Dedifferentiated amniotic fluid mesenchymal stem cell (primary cell): ENCODE measurements around the gene CENPL.
"Not testable (repeated sequence)": the region's sequence is repeated elsewhere in the genome, so short reads cannot be mapped to it uniquely, and the experiment has no call there.

Source experiments
- DNase-seq: peaks from one replicate; pipeline ENCODE4 v3.0.0-alpha.2; 2016; ENCODE audit errors: extremely low spot score

Gene CENPL

GRCh38 chr1:173857363-173857917 is 32.8 kb upstream of the CENPL start:
- no peak for DNase-seq

GRCh38 chr1:173856903-173857302 is 32.2 kb upstream of the CENPL start:
- no peak for DNase-seq

- no peak for DNase-seq
Measured at GRCh38 chr1:173856014-173856413, 31.3 kb upstream of the CENPL start.

- DNase-seq: no peak
Measured at GRCh38 chr1:173853074-173853473, 28.4 kb upstream of the CENPL start.

GRCh38 chr1:173852105-173852504 is 27.4 kb upstream of the CENPL start:
- DNase-seq: no peak

GRCh38 chr1:173832748-173833147 is 8.1 kb upstream of the CENPL start:
- DNase-seq: no peak

- no peak for DNase-seq
Measured at GRCh38 chr1:173827611-173828010, 2.9 kb upstream of the CENPL start.

GRCh38 chr1:173823781-173824314 is 835 bp downstream of the CENPL start:
- DNase-seq: no peak

GRCh38 chr1:173821680-173822079 is 3.0 kb downstream of the CENPL start:
- no peak for DNase-seq

GRCh38 chr1:173818459-173818858 is 6.2 kb downstream of the CENPL start:
- no peak for DNase-seq

GRCh38 chr1:173813654-173814053 is 11.0 kb downstream of the CENPL start:
- DNase-seq: not testable (repeated sequence)

- no peak for DNase-seq
Measured at GRCh38 chr1:173802961-173803360, 21.7 kb downstream of the CENPL start.

GRCh38 chr1:173799995-173800394 is 24.7 kb downstream of the CENPL start:
- DNase-seq: not testable (repeated sequence)

GRCh38 chr1:173798078-173798477 is 26.6 kb downstream of the CENPL start:
- no peak for DNase-seq

- no peak for DNase-seq
Measured at GRCh38 chr1:173789841-173790240, 34.8 kb downstream of the CENPL start.

- DNase-seq: no peak
Measured at GRCh38 chr1:173784997-173785396, 39.7 kb downstream of the CENPL start.

GRCh38 chr1:173779936-173780335 is 44.7 kb downstream of the CENPL start:
- DNase-seq: no peak

- DNase-seq: no peak
Measured at GRCh38 chr1:173775578-173776226, 49.0 kb downstream of the CENPL start.

- DNase-seq: no peak
Measured at GRCh38 chr1:173771560-173771959, 53.1 kb downstream of the CENPL start.

GRCh38 chr1:173770330-173770729 is 54.4 kb downstream of the CENPL start:
- DNase-seq: not testable (repeated sequence)

- DNase-seq: no peak
Measured at GRCh38 chr1:173768827-173769226, 55.9 kb downstream of the CENPL start.

- DNase-seq: no peak
Measured at GRCh38 chr1:173768206-173768605, 56.5 kb downstream of the CENPL start.

- DNase-seq: not testable (repeated sequence)
Measured at GRCh38 chr1:173764331-173764730, 60.4 kb downstream of the CENPL start.

GRCh38 chr1:173758980-173759379 is 65.7 kb downstream of the CENPL start:
- DNase-seq: no peak
